Activated T-cell treated with anti-CD3 and anti-CD28 coated beads for 48 hours (primary cell): Measurements from ENCODE around the gene BCKDHB.

Experiments used
- DNase-seq: peaks from one replicate; pipeline ENCODE4 v3.0.0-alpha.2; 2020; ENCODE audit warnings: low read depth

The BCKDHB gene

GRCh38 chr6:80388507-80388906 lies 282.0 kb downstream of the BCKDHB start:
- DNase-seq: no peak
